Measurements from ENCODE around the gene WDR33.

DNA sequence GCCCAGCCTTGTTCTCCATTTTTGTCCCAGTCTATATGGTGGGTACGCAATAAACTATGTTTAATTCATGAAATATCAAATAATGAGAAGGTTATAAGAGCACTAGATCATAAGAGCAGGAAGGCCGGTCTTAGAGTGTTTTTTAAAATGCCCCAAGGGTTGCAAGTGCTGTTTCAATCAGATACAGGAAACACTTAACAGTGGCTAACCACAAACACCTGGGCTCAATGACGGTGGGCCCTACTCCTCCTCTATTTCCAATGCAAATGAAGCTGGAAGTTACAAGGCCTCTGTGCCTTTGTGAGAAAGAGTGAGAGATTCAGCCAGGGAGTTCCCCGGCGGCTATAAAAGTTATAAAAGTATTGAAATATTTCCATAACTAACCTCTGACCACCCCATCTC is 18.9 kb upstream of the WDR33 start:
- no peak for TF ChIP-seq ZFP30 (CRISPR knock-in tag; IDR thresholded peaks at IDR 0.05)
- TF ChIP-seq ARNTL (CRISPR knock-in tag; IDR thresholded peaks at IDR 0.05; ENCODE audit: borderline replicate concordance, low read depth), result no peak
- TF ChIP-seq ESRRG (CRISPR knock-in tag; IDR thresholded peaks at IDR 0.05), result no peak
- TF ChIP-seq TOX (CRISPR knock-in tag; IDR thresholded peaks at IDR 0.05; ENCODE audit: borderline replicate concordance), result no peak
- TF ChIP-seq ZFP3 (CRISPR knock-in tag; IDR thresholded peaks at IDR 0.05), result no peak
- TF ChIP-seq OSR1 (CRISPR knock-in tag; IDR thresholded peaks at IDR 0.05), result no peak
- TF ChIP-seq ZNF565 (CRISPR knock-in tag; conservative IDR thresholded peaks at IDR 0.05; ENCODE audit: low read depth), result no peak
- TF ChIP-seq, protein P1, sequence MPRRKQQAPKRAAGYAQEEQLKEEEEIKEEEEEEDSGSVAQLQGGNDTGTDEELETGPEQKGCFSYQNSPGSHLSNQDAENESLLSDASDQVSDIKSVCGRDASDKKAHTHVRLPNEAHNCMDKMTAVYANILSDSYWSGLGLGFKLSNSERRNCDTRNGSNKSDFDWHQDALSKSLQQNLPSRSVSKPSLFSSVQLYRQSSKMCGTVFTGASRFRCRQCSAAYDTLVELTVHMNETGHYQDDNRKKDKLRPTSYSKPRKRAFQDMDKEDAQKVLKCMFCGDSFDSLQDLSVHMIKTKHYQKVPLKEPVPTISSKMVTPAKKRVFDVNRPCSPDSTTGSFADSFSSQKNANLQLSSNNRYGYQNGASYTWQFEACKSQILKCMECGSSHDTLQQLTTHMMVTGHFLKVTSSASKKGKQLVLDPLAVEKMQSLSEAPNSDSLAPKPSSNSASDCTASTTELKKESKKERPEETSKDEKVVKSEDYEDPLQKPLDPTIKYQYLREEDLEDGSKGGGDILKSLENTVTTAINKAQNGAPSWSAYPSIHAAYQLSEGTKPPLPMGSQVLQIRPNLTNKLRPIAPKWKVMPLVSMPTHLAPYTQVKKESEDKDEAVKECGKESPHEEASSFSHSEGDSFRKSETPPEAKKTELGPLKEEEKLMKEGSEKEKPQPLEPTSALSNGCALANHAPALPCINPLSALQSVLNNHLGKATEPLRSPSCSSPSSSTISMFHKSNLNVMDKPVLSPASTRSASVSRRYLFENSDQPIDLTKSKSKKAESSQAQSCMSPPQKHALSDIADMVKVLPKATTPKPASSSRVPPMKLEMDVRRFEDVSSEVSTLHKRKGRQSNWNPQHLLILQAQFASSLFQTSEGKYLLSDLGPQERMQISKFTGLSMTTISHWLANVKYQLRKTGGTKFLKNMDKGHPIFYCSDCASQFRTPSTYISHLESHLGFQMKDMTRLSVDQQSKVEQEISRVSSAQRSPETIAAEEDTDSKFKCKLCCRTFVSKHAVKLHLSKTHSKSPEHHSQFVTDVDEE (CRISPR knock-in tag; IDR thresholded peaks at IDR 0.05), result no peak

All from SK-N-SH treated with all-trans-retinoic acid at 6 μM for 48 hours (cell line).